GM20431 (cell line): Measurements from ENCODE around the gene CPAMD8.
"Not testable (repeated sequence)": the region's sequence is repeated elsewhere in the genome, so short reads cannot be mapped to it uniquely, and the experiment has no call there.

Experiments
- in situ Hi-C: fragments of 300-500 bp; cut with MseI, MboI; formaldehyde crosslinking; loops from one replicate; pipeline ENCODE4 v1.15.0; 2020; ENCODE audit warnings: low sequenced_read_pairs; ENCODE audit not compliant: unreplicated experiment

CPAMD8 gene

DNA sequence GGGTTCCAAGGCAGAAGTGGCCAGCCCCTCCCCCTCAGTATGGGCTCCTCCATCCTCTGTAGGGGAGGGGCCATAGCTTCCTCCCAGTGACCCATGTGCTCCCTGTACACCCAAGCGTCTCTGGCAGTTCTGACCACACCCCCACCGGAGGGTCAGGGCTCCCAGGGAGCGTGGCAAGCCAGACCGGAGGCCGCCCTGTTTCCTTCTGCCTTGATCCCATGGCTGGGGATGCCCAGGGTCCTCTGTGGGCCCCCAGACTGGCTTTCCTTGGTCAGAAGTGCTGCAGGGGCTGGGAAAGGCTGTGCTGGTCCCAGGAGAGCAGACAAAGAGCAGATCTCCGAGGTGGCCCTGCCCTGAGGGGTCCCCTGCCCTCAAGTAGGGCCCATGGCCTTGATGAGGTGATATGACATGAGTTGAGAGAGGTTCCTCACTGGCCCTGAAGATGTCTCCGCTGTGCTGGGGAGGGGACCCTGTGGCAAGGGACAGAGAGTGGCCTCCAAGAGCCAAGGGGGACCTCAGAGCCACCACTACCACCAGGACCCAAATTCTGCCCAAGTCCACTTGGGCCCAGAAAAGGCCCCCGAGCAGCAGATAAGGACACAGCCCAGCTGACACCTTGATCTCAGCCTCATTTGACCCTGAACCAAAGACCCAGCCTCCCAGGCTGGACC lies 145.6 kb downstream of the CPAMD8 start:
- in situ Hi-C loops: no loop called here

DNA sequence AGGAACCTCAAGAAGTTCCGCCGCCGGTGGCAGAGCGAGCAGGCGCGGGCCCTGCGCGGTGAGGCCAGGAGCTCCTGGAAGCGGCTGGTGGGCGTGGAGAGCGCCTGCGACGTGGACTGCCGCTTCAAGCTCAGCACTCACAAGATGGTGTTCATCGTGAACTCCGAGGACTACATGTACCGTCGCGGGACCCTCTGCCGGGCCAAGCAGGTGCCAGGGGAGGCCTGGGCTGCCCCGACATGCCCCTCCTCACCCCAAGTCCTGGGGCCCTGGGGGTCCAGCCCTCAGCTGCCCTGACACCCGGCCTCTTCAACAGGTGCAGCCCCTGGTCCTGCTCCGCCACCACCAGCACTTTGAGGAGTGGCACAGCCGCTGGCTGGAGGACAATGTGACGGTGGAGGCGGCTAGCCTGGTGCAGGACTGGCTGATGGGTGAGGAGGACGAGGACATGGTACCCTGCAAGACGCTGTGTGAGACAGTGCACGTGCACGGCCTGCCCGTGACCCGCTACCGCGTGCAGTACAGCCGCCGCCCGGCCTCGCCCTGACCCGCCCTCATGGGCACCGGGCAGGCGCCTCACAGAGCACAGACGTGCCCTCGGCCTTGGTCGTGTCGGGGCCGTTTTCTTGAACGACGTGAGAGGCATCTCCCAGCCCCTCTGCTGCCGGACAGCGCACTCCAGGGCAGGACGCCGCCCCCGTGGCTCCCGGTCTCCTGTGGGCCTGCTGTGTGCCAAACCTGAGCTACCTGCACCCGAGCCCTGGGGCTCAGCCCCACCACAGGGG lies 148.2 kb downstream of the CPAMD8 start:
- in situ Hi-C loops: no loop called here

DNA sequence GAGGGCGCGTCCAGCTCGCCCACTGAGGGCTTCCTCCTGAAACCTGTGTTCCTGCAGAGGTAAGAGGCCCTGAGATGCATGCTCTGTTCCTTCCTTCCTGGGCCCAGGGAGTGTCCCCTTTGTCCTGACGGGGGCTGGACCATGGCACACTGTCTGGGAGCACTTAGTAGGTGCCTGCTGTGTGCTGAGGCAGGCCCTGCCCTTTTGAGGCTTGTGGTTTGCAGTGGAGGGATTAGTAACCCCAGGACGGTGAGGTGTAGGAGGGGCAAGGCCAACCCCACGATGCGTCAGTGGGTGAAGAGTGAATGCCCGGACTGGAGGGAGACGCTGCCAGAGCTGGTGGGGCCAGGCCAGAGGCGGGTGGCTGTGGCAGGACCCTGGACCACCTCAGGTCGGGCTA lies 149.0 kb downstream of the CPAMD8 start:
- in situ Hi-C loops: no loop called here

DNA sequence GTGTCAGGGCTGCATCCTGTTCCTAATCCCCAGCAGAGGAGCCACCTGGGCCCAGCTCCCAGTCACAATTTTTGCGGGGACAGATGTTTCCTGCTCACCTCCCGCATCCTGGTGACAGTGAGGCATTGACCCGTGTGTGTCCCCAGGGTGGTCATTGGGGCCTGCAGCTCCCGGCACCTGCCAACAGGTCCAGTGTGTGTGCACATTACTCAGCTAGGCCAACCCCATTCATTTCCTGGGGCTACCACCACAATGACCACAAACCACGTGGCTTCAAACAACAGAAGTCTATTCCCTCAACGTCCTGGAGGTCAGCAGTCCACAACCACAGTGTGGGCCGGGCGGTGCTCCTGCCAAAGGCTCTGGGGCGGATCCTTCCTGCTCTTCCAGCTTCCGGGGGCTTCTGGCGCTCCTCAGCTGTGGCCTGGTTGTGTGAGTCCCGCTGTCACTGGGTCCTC lies 149.7 kb downstream of the CPAMD8 start:
- in situ Hi-C loops: no loop called here

GRCh38 chr19:16875584-16876555 lies 150.7 kb downstream of the CPAMD8 start:
- in situ Hi-C loops: no loop called here

- in situ Hi-C loops: not testable (repeated sequence)
Observed at GRCh38 chr19:16874978-16875299, 151.7 kb downstream of the CPAMD8 start.

DNA sequence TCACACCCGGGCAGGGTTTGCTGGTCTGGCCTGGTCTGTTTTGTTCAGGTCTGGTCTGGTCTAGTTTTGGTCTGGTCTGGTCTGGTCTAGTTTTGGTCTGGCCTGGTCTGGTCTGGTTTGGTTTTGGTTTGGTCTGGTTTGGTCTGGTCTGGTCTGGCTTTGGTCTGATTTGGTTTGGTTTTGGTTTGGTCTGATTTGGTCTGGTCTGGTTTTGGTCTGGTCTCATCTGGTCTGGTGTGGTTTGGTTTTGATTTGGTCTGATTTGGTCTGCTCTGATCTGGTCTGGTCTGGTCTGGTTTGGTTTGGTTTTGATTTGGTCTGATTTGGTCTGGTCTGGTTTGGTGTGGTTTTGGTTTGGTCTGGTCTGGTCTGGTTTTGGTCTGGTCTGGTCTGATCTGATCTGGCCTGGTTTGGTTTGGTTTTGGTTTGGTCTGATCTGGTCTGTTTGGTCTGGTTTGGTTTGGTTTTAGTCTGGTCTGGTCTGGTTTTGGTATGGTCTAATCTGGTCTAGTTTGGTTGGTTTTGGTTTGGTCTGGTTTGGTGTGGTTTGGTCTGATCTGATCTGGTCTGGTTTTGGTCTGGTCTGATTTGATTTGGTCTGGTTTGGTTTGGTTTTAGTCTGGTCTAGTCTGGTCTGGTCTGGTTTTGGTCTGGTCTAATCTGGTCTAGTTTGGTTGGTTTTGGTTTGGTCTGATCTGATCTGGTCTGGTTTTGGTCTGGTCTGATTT lies 152.2 kb downstream of the CPAMD8 start:
- in situ Hi-C loops: no loop called here

DNA sequence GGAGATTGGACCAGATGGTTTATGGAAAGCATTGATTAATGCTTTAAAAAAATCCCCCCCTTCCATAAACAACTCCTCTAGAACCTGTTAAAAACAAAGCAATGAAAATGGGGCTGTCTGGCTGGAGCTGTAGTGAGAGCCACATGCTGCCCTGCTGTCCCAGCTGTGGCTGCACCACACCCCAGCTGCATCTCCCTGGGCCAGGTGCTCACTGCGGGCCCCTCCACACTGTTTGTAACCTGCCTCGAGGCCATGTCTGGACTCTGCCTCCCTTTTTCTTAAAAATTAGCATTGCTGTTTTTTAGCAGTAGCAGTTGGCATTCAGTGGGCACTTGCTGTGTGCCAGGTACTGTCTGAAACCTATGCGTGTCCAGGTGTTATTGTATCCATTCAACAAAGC lies 153.0 kb downstream of the CPAMD8 start:
- in situ Hi-C loops: no loop called here

DNA sequence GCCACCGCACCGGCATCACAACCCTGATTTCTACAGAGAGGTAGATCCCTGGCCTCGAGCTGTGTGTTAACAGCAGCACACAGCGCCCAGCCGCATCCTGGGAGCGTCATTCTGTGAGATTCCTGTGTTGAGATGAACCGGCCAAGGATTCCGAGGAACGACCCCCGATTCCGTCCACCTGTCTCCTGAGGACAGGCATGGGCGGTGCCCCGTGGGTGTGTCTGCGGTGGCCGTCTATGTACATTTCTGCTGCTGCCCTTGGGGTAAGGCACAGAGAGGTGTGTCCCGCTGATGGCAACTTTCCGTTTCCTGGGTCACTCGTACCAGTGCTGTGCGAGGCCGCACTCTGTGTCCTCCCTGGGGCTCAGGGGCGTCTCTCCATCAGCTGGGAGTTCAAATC lies 153.9 kb downstream of the CPAMD8 start:
- in situ Hi-C loops: no loop called here

- in situ Hi-C loops: no loop called here
Observed at GRCh38 chr19:16871871-16872270, 154.7 kb downstream of the CPAMD8 start.

DNA sequence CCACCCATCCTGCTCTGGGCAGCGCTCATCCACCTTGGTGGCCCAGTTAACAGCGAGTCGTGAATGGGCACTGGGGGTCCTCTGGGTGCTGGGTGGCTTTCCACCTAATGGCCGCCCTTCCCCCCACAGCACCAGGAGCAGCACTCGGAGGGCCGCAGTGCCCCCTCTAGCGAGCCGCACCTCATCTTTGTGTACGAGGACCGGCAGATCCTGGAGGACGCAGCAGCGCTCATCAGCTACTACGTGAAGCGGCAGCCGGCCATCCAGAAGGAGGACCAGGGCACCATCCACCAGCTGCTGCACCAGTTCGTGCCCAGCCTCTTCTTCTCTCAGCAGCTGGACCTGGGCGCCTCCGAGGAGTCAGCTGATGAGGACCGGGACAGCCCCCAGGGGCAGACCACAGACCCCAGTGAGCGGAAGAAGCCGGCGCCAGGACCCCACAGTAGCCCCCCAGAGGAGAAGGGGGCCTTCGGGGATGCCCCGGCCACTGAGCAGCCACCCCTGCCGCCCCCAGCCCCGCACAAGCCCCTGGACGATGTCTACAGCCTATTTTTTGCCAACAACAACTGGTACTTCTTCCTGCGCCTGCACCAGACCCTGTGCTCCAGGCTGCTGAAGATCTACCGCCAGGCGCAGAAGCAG lies 157.2 kb downstream of the CPAMD8 start:
- in situ Hi-C loops: no loop called here

DNA sequence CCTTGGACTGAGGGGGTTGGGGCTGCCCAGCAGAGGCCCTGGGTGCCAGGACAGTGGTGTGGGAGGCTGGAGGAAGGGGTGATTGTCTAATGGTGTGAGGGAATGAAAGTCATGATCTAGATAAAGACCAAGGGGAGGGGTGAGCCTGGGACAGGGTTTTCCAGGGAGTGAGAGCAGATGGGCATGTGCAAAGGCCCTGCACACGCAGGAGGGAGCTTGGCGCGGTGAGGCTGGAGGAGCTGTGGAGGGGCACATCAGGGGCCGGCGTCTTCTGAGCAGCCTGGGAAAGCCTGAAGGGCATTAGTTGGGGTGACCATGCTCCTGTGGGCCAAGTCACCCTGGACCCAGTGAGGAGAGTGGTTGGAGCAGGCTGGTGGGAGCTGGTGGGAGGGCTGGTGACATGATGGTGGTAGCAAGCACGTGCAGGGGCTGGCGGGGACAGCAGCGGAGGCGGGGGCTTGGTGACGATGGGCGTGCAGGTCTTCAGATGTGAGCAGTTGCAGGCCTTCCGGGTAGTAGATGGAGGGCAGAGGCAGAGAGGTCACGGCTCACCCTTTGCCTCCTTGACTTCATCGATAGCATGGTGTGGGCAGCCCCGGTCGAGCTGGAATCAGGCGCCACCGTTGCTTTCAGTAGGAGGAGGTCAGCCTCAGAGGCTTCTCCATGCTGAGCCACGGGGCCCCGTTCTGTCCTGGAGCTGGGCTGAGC lies 158.0 kb downstream of the CPAMD8 start:
- in situ Hi-C loops: no loop called here

- in situ Hi-C loops: no loop called here
Observed at GRCh38 chr19:16867211-16867610, 159.4 kb downstream of the CPAMD8 start.

DNA sequence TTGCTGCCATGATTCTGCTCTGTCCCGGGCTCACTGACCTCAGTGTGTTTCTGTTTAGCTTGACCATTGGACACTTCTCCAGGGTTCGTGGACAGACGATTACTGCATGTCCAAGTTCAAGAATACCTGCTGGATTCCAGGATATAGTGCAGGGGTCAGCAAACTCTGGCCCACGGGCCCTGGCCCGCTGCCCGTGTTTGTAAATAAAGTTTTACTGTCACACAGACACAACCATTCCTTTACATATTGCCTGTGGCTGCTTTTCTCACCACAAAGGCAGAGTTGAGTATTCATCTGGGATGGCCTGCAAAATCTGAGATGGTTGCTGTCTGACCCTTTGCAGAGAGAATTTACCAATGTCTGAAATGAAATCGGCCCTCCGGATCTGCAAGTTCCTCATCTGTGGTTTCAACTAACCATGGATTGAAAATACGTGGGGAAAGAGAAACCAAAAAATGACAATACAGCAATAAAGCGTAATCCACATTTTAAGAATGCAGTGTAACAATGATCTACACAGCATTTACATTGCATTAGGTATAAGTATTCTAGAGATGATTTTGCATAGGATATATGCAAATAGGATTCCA lies 163.7 kb downstream of the CPAMD8 start:
- in situ Hi-C loops: no loop called here

DNA sequence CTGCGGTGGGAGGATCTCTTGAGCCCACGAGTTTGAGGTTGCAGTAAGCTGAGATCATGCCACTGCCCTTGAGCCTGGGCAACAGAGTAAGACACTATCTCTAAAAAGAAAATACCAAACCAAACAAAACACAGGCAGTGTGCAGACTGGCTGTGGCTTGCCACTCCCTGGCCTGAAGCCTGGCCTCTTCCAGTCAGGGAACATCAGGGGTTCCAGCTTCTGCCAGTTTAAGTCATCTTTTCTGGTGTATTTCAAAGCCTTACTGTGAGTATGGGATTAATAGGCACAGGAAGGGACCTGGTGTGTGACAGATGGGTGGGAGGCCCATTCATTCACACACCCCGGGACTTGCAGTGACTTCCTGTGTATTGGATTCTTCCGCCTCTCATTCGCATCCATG lies 164.8 kb downstream of the CPAMD8 start:
- in situ Hi-C loops: no loop called here

- in situ Hi-C loops: no loop called here
Observed at GRCh38 chr19:16861011-16861410, 165.6 kb downstream of the CPAMD8 start.

GRCh38 chr19:16860118-16860517 lies 166.5 kb downstream of the CPAMD8 start:
- in situ Hi-C loops: no loop called here

- in situ Hi-C loops: no loop called here
Observed at GRCh38 chr19:16859626-16860025, 167.0 kb downstream of the CPAMD8 start.

DNA sequence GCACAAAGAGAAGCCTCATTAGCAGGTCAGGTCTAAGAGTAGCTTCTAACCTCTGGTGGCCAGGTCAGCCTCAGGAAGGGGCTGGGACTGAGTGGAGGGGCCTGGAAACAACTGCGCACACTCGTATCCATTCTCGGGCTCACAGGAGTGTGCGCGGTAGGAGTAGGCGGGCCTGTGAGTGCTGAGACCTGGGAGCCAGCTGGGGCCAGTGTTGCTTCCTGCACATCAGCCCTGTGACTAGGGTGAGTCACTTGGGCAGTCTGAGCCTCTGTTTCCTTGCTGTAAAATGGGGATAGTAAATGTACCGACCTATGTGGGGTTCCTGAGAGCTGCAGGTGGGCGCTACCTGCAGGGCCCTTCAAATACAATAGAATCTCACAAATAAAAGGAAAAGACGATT lies 170.5 kb downstream of the CPAMD8 start:
- in situ Hi-C loops: no loop called here
